GM19463 (cell line): ENCODE measurements around the gene CD19.
"Not testable (repeated sequence)": the region's sequence is repeated elsewhere in the genome, so short reads cannot be mapped to it uniquely, and the experiment has no call there.

Experiments
- ATAC-seq: cut with Tn5 transposase; IDR thresholded peaks from one replicate; pipeline ENCODE4 v1.9.1; 2021; ENCODE audit warnings: mild to moderate bottlenecking, moderate library complexity; ENCODE audit not compliant: unreplicated experiment

CD19 gene

DNA sequence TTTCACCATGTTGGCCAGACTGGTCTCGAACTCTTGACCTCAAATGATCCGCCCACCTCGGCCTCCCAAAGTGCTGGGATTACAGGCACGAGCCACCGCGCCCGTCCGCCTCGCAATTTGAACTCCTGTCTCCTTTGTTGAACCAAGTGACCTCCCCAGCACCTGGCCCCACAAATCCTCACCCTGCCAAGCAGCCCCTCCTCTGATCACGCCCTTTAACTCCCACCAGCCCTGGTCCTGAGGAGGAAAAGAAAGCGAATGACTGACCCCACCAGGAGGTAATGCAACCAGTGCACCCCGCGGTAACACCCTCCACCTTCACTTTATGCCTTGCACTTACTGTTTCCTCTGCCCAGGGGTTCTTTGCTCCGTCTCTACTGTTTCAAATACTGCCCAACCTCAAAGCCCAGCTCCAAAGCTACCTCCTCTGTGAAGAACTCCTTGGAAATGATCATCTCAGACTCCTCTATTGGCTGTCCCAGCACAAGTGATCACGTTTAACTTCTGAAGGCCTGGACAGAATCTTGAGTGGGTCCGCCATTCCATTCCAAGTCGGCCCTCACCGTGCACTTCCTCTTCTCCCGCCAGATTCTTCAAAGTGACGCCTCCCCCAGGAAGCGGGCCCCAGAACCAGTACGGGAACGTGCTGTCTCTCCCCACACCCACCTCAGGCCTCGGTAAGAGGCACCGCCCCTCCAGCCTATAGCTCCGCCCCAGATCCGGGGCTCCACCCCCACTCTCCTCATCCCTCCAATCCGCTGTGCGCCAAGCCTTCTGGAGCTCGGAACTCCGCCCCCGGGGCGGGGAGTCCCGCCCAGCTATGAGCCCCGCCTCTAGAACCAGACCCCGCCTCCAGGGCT lies 4.4 kb downstream of the CD19 start:
- peak; percentile 57 for ATAC-seq

GRCh38 chr16:28936784-28937155 lies 5.0 kb downstream of the CD19 start:
- ATAC-seq, result no peak

- ATAC-seq, result no peak
These were observed 5.6 kb downstream of the CD19 start for GRCh38 chr16:28937222-28937876.

DNA sequence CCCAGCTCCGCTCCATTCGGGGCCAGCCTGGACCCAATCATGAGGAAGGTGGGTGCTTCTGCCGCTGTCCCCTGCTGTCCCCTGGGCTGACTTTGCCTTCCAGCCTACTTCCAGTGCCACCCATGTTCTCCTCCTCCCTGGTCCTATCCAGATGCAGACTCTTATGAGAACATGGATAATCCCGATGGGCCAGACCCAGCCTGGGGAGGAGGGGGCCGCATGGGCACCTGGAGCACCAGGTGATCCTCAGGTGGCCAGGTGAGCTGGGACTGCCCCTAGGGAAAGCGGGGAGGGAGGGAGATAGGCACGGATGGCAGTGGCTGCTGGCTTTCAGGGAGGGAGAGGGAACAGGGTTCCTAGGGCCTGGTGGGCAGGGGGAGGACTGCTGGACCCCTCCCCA lies 7.0 kb downstream of the CD19 start:
- no peak for ATAC-seq

GRCh38 chr16:28939825-28940224 lies 8.1 kb downstream of the CD19 start:
- not testable (repeated sequence) for ATAC-seq

DNA sequence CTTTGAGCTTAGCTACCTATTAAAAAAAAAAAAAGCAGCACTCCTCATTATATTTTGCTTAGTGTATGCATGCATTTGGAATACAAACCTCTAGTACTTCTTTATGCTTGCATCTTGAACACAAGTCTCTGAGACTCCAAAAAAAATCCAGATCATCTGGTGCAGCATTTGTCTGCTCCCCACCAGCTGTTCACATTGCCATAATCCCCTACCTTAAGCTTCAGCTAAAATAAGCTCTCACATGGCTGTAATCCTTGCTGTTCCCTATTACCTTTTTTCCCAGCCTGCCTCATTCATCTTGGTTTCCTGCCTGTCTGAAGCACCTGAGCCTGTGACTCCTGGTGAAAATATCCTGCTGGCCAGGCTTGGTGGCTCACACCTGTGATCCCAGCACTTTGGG lies 11.5 kb downstream of the CD19 start:
- ATAC-seq, result no peak

GRCh38 chr16:28946681-28947080 lies 14.9 kb downstream of the CD19 start:
- no peak for ATAC-seq

GRCh38 chr16:28950648-28951409 lies 19.1 kb downstream of the CD19 start, which contains the start of gene NFATC2IP:
Gene NFATC2IP, plus strand, starts transcription at chr16:28950937. Its CDS starts 75 bp downstream, at chr16:28951012.
- ATAC-seq, result peak; percentile 93

DNA sequence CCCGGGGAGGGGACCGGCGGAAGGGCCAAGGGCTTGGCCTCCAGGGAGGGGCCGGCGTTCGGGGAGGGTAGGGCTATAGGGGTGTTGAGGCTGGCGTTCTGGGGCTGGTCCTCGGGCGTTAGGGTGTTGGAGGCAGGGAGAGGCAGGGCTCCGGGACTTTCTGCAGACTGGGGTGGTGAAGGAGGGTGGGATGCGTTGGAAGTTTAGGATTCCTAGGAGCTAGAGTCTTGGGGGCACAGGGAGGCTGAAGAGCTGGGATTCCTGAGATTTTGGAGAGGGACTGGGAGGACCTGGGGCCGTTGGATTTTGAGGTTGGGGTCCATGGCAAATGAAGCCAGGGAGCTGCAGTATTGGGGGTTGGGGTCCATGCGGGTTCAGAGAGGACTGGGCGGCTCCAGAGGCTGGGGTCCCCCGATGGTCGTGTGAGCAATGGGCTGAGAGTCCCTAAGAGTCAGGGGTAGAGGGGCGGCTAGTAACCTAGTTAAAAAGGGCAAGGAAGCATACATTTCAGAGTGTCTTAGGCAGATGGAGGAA lies 19.7 kb downstream of the CD19 start:
- no peak for ATAC-seq

- ATAC-seq, result no peak
These were observed 26.4 kb downstream of the CD19 start for GRCh38 chr16:28958216-28958615.

GRCh38 chr16:28958836-28959235 lies 27.1 kb downstream of the CD19 start:
- no peak for ATAC-seq

- ATAC-seq, result no peak
These were observed 32.3 kb downstream of the CD19 start for GRCh38 chr16:28964072-28964471.

- ATAC-seq, result no peak
These were observed 32.7 kb downstream of the CD19 start for GRCh38 chr16:28964496-28964895.

DNA sequence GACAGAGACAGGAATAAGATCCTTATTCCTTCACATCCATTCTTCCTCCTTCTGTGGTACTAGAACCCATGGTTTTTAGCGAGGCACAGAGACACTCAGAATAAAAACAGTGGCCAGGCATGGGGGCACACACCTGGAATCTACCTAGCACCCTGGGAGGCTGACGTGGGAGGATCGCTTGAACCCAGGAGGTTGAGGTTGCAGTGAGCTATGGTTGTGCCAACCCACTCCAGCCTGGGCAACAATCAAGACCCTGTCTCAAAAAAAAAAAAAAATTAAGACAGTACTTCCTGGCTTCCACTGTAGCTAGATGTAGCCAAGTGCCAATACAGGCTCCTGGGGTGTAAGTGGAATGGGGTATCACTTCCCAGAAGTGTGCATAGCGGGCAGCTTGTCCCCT lies 35.4 kb downstream of the CD19 start:
- ATAC-seq, result no peak

DNA sequence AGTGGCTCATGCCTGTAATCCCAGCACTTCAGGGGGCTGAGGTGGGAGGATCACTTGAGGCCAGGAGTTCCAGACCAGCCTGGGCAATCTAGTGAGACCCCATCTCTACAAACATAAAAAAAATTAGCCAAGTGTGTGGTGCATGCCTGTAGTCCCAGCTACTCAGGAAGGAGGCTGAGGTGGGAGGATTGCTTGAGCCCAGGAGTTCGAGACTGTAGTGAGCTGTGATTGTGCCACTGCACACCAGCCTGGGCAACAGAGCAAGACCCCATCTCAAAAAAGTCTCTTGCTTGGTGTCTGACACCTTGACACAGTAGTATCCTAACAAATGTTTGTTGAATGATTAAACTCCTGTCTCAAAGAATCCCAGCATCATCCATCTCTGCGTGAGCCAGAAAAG lies 37.9 kb downstream of the CD19 start:
- ATAC-seq, result not testable (repeated sequence)

DNA sequence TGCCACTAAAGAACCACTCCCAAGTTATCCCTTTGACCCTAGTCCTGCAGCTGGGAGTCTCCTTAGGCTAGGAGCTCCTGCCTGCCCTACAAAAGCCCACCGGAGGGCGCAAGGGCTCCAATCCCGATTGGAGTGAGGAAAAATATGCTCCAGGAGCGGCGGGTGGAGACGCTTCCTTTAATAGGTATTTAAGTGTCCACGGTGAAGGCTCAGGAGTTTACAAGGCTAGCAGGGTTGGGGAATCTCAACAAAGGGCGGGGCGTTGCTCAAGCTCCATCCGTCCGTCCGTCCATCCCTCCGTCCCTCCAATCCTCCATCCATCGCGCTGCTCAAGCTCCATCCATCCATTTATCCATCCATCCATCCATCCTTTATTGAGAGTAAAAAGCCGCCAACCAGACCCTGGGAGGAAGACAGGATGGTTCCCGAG lies 42.3 kb downstream of the CD19 start:
- ATAC-seq, result no peak

GRCh38 chr16:28974437-28975157 lies 42.8 kb downstream of the CD19 start, which contains the start of gene SPNS1:
Gene SPNS1, plus strand, starts transcription at chr16:28974778. Its CDS starts 374 bp downstream, at chr16:28975152.
- peak; percentile 94 for ATAC-seq

DNA sequence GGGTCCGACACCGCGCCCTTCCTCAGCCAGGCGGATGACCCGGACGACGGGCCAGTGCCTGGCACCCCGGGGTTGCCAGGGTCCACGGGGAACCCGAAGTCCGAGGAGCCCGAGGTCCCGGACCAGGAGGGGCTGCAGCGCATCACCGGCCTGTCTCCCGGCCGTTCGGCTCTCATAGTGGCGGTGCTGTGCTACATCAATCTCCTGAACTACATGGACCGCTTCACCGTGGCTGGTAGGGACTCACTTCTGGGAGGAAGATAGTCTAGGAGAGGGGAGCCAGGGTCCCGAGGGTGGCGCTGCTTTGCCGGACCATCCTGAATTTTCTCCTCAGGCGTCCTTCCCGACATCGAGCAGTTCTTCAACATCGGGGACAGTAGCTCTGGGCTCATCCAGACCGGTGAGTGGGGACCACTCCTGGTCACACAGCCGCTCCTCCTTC lies 43.4 kb downstream of the CD19 start:
- ATAC-seq, result no peak

GRCh38 chr16:28977703-28978662 lies 46.2 kb downstream of the CD19 start:
- ATAC-seq, result no peak
